ENCODE measurements around the gene SORD.
A peak's percentile ranks its signal among the peaks of the same experiment; 100 is the strongest.
"Not testable (repeated sequence)": the region's sequence is repeated elsewhere in the genome, so short reads cannot be mapped to it uniquely, and the experiment has no call there.

SORD gene

GRCh38 chr15:45022871-45023658, at the start of gene SORD:
Gene SORD, plus strand, starts transcription at chr15:45023195. Its CDS starts 89 bp downstream, at chr15:45023284.
- DNase-seq, result peak; percentile 98

- not testable (repeated sequence) for DNase-seq
Measured at GRCh38 chr15:44976183-44976582, 46.8 kb upstream of the SORD start.

- not testable (repeated sequence) for DNase-seq
Measured at GRCh38 chr15:44977781-44978180, 45.2 kb upstream of the SORD start.

- DNase-seq, result not testable (repeated sequence)
Measured at GRCh38 chr15:44979617-44980339, 43.2 kb upstream of the SORD start.

- not testable (repeated sequence) for DNase-seq
Measured at GRCh38 chr15:44984144-44984543, 38.9 kb upstream of the SORD start.

- not testable (repeated sequence) for DNase-seq
Measured at GRCh38 chr15:44986346-44987055, 36.5 kb upstream of the SORD start.

GRCh38 chr15:44987711-44988110, 35.3 kb upstream of the SORD start:
- DNase-seq, result peak; percentile 5

- DNase-seq, result not testable (repeated sequence)
Measured at GRCh38 chr15:44988184-44988869, 34.7 kb upstream of the SORD start.

- DNase-seq, result not testable (repeated sequence)
Measured at GRCh38 chr15:44988870-44989219, 34.1 kb upstream of the SORD start.

GRCh38 chr15:44997632-44998031, 25.4 kb upstream of the SORD start:
- DNase-seq, result not testable (repeated sequence)

- no peak for DNase-seq
Measured at GRCh38 chr15:44999105-44999504, 23.9 kb upstream of the SORD start.

- not testable (repeated sequence) for DNase-seq
Measured at GRCh38 chr15:45001180-45001579, 21.8 kb upstream of the SORD start.

GRCh38 chr15:45003731-45004410, 19.1 kb upstream of the SORD start:
- DNase-seq, result not testable (repeated sequence)

GRCh38 chr15:45004590-45005175, 18.3 kb upstream of the SORD start:
- not testable (repeated sequence) for DNase-seq

GRCh38 chr15:45009046-45009445, 13.9 kb upstream of the SORD start:
- DNase-seq, result no peak

- not testable (repeated sequence) for DNase-seq
Measured at GRCh38 chr15:45015114-45015513, 7.9 kb upstream of the SORD start.

GRCh38 chr15:45020222-45020900, 2.6 kb upstream of the SORD start:
- not testable (repeated sequence) for DNase-seq

GRCh38 chr15:45020901-45021259, 2.1 kb upstream of the SORD start:
- not testable (repeated sequence) for DNase-seq

- DNase-seq, result no peak
Measured at GRCh38 chr15:45021348-45021747, 1.6 kb upstream of the SORD start.

- peak; percentile 20 for DNase-seq
Measured at GRCh38 chr15:45023659-45024225, 747 bp downstream of the SORD start.

GRCh38 chr15:45024649-45025048, 1.7 kb downstream of the SORD start:
- not testable (repeated sequence) for DNase-seq
